Thyroid gland (tissue), 4 donors: ENCODE results near the gene VGLL4. TPM values are rescaled to one million over a fixed set of nuclear protein-coding genes. Genes with fewer than 3 reads are reported as not detected.

ENCODE experiments used
- DNase-seq, 2 donors: peaks; one replicate each; pipeline ENCODE4 v3.0.0-alpha.2; 2019
- H3K27ac ChIP-seq, 3 donors: fragments of 200-600 bp; sonication (generic); 1 replicate in 2 of 3; 2 replicates in 1 of 3; pipeline ENCODE4 v1.5.1; 2016 to 2019; ENCODE audit warnings: mild to moderate bottlenecking in 1 of 3, moderate library complexity in 1 of 3
- H3K27me3 ChIP-seq: fragments of 200-600 bp; sonication (generic); one replicate; pipeline ENCODE4 v1.5.1; 2019
- H3K36me3 ChIP-seq, 2 donors: fragments of 200-600 bp; sonication (generic); one replicate each; pipeline ENCODE4 v1.5.1; 2016 to 2019
- H3K4me1 ChIP-seq, 2 donors: fragments of 200-600 bp; sonication (generic); one replicate each; pipeline ENCODE4 v1.5.1; 2017 to 2019
- H3K4me3 ChIP-seq, 3 donors: fragments of 200-600 bp; sonication (generic); replicated peaks in 1 of 3; 1 replicate in 2 of 3; 2 replicates in 1 of 3; pipeline ENCODE4 v1.5.1; 2016; ENCODE audit warnings: mild to moderate bottlenecking in 1 of 3
- H3K9me3 ChIP-seq: fragments of 200-600 bp; sonication (generic); one replicate; pipeline ENCODE4 v1.5.1; 2017
- CTCF ChIP-seq, 6 experiments: fragments of 200-600 bp in 3 of 6; fragments of 450-650 bp in 3 of 6; sonication (generic) in 3 of 6; IDR thresholded peaks; one replicate each; pipeline ENCODE4 v1.5.1; 2016 to 2019; ENCODE audit warnings: antibody characterized with exemption in 6 of 6, mild to moderate bottlenecking in 2 of 6, inconsistent platforms in 1 of 6, moderate library complexity in 1 of 6
- POLR2A ChIP-seq, 2 donors: fragments of 450-650 bp; IDR thresholded peaks; one replicate each; pipeline ENCODE4 v1.6.1; 2017; ENCODE audit warnings: antibody characterized with exemption in 2 of 2, mild to moderate bottlenecking in 2 of 2, moderate library complexity in 1 of 2
- WGBS, 2 donors: methylation state at CpG; one replicate each; pipeline ENCODE4 v1.1.5; 2017; 5-methylcytosine and 5-hydroxymethylcytosine counted together
- intact Hi-C: fragments of 100-400 bp; cut with DNase I; formaldehyde crosslinking; loops from one replicate; pipeline ENCODE4 v1.15.1; 2023
- total RNA-seq, 4 donors: library from RNA; depleted of rRNA; stranded (reverse); fragments of >200 nt; gene quantifications; one replicate each; pipeline ENCODE4 v1.2.3, GENCODE V29; 2016

The VGLL4 gene
- total RNA-seq, 4 donors from 2014 or later = 96.0 to 142 (median 131) TPM

GRCh38 chr3:11661052-11661656, 17.4 kb upstream of the VGLL4 start:
- Histone ChIP-seq H3K9me3 (no peaks in the 10 kb centered on the region), H3K4me1 (peaks cover 0 to 7% of the 10 kb centered on the region in 2 donors), H3K27ac (no peak overlapping the region), H3K36me3 (no peaks in the 10 kb centered on the region), H3K27me3 (no peaks in the 10 kb centered on the region), H3K4me3 (no peak overlapping the region)
- TF ChIP-seq CTCF (IDR thresholded peaks at IDR 0.05) (no peak), POLR2A (IDR thresholded peaks at IDR 0.05) (no peak)
- intact Hi-C loops = no loop called here
- no peak for DNase-seq
- 75 to 77% methylated on average over 7 of the region's 7 CpGs for WGBS, 2 donors

DNA sequence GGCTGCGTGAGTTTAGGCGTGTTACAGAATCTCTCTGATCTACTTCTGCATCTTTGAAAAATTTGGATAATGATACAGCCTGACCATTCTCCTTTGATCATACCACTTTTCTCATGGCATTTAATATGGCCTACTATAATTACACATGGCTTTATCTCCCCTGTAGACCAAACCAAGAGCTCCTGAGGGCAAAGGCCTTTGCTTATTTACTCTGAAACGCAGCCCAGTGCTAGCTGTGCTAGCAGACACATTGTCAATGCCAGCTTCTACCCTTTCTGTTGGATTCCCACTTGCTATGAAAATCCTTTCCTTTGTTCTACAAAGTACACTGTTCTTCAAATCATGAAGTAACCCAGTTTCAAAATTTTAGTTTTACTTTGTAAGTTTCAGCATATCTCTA, 16.5 kb upstream of the VGLL4 start:
- no peak for DNase-seq
- Histone ChIP-seq H3K4me1 (peaks cover 0 to 7% of the 10 kb centered on the region in 2 donors), H3K9me3 (no peaks in the 10 kb centered on the region), H3K4me3 (no peak overlapping the region), H3K27me3 (no peaks in the 10 kb centered on the region), H3K36me3 (no peaks in the 10 kb centered on the region), H3K27ac (no peak overlapping the region)
- intact Hi-C loops = no loop called here
- 58 to 65% methylated on average over 3 of the region's 3 CpGs for WGBS, 2 donors
- TF ChIP-seq POLR2A (IDR thresholded peaks at IDR 0.05) (no peak), CTCF (IDR thresholded peaks at IDR 0.05) (no peak)

DNA sequence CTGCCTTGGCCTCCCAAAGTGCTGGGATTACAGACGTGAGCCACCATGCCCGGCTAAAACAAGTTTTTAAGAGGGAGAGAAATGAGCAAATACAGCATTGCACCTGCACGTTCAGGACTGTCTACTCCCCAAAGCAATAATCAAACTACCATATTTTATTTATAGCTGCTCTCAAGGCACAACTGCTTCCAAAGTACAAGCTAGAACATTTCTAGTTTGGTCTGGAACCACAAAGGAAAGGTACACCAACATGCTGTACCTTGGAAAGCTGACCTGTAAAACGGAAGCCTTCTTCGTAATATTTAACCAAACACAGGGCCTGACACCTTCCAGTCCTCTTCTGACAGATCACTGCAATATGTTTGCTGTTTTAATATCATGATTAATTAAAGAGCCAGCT, 14.5 kb upstream of the VGLL4 start:
- intact Hi-C loops = loop anchor here (5.0 kb wide), 1 partner anchor 149 kb away; no protein-coding TSS in a partner anchor
- WGBS, 2 donors = 70 to 71% methylated on average over 5 of the region's 5 CpGs

GRCh38 chr3:11655196-11655928, 11.6 kb upstream of the VGLL4 start:
- TF ChIP-seq POLR2A (IDR thresholded peaks at IDR 0.05) = no peak
- peak in 1 of 6 experiments; percentile 15 for TF ChIP-seq CTCF (IDR thresholded peaks at IDR 0.05)
- DNase-seq = no peak
- Histone ChIP-seq H3K27ac (no peak overlapping the region), H3K36me3 (no peaks in the 10 kb centered on the region), H3K4me3 (no peak overlapping the region), H3K9me3 (no peaks in the 10 kb centered on the region), H3K4me1 (peaks cover 0 to 5% of the 10 kb centered on the region in 2 donors), H3K27me3 (no peaks in the 10 kb centered on the region)
- intact Hi-C loops = loop anchor here (5.0 kb wide), 1 partner anchor 152 kb away; no protein-coding TSS in a partner anchor
- 76 to 82% methylated on average over 13 of the region's 13 CpGs for WGBS, 2 donors

More for the DNA sequence above, 14.5 kb upstream of the VGLL4 start:
- Histone ChIP-seq H3K9me3 (no peaks in the 10 kb centered on the region), H3K27me3 (no peaks in the 10 kb centered on the region), H3K4me1 (peaks cover 0 to 5% of the 10 kb centered on the region in 2 donors), H3K4me3 (no peak overlapping the region), H3K36me3 (no peaks in the 10 kb centered on the region), H3K27ac (no peak overlapping the region)
- DNase-seq = no peak
- TF ChIP-seq CTCF (IDR thresholded peaks at IDR 0.05) (no peak), POLR2A (IDR thresholded peaks at IDR 0.05) (no peak)

DNA sequence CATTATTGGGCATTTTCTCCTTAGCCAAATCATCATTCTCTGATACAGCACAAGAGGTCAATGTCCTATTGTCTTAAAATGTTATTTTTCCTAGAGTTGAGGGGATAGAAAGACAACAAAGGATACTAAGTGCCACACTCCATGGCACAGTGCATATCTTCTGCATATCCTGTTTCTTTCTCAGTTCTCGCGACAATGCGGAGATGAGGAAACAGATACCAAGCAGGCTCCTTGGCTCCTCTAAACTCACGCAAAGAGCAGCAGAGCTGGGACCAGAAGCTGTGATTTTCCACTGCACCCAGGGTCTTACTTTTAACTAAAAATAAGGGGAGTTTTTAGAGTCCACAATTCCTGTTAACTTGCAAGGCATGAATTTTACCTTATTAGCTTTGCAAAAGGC, 10.5 kb upstream of the VGLL4 start:
- intact Hi-C loops = loop anchor here (5.0 kb wide), 1 partner anchor 277 kb away; no protein-coding TSS in a partner anchor
- 89 to 94% methylated on average over 4 of the region's 4 CpGs for WGBS, 2 donors
- Histone ChIP-seq H3K27ac (no peak overlapping the region), H3K36me3 (no peaks in the 10 kb centered on the region), H3K27me3 (no peaks in the 10 kb centered on the region), H3K4me3 (no peak overlapping the region), H3K4me1 (peaks cover 0 to 5% of the 10 kb centered on the region in 2 donors), H3K9me3 (no peaks in the 10 kb centered on the region)
- DNase-seq = no peak
- TF ChIP-seq POLR2A (IDR thresholded peaks at IDR 0.05) (no peak), CTCF (IDR thresholded peaks at IDR 0.05) (no peak)
